ENCODE results near the gene TSSK2. TPM values are rescaled to one million over a fixed set of nuclear protein-coding genes. Genes with fewer than 3 reads are reported as not detected.

Gene TSSK2
- total RNA-seq, 2 experiments from 2014 or later: not detected

DNA sequence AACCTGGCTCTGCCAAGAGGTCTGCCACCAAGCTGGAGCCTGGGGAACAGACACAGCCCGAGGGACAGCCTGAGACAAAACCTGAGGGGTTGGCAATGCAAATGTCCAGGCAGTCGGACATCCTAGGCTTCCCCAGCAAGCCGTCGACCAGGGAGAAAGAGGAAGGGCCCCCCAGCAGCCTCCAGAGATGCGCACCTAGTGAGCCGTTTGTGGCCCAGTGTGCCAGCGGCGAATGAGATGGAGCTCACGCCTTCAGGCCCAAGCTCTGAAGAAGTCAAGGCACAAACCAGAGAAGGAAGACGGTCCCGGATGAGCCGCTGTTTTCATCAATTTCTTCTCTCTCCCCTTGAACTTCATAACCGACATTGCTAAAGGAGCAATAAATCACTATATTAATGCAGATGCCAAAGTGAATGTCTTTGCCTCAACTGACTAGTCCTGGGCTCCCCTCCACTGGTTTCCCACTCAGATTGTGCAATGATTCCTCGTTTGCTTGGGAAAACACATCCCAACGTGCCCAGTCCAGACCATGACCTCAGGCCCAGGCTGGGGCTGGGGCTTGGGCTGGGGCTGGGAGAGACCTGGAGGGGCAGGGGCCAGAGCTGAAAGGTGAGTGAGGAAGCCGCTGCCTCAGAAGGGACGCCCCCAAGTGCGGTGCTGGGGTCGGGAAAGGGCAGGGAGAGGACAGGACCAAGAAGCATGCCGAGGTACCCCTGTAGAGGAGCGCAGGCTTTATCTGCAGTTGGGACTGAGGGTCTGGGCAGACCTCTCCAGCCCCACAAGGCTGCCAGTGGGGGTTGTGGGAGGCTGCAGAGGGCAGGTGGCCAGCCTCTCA is 5.4 kb upstream of the TSSK2 start:
- intact Hi-C loops (cut with DNase I, micrococcal nuclease): loop anchor here in 1 of 2 experiments (10.0 kb wide), 1 partner anchor 51 kb away; no protein-coding TSS in a partner anchor
- H3K27ac Mint-ChIP-seq: no peak overlapping the region
- ATAC-seq: no peak
- no peaks in the 10 kb centered on the region for H3K27me3 Mint-ChIP-seq
- DNase-seq: no peak
- no peak overlapping the region for H3K4me3 Mint-ChIP-seq
- no peaks in the 10 kb centered on the region for H3K9me3 Mint-ChIP-seq (ENCODE audit: low read depth)
- CTCF ChIA-PET: interaction anchor here (0.8 kb wide), 1 partner anchor 54 kb away, joined by 5 read pairs; no protein-coding TSS in a partner anchor
- POLR2A ChIA-PET: no interaction called here
- peaks cover 10% of the 10 kb centered on the region for H3K4me1 Mint-ChIP-seq
- no peaks in the 10 kb centered on the region for H3K36me3 Mint-ChIP-seq (ENCODE audit: low read depth)

DNA sequence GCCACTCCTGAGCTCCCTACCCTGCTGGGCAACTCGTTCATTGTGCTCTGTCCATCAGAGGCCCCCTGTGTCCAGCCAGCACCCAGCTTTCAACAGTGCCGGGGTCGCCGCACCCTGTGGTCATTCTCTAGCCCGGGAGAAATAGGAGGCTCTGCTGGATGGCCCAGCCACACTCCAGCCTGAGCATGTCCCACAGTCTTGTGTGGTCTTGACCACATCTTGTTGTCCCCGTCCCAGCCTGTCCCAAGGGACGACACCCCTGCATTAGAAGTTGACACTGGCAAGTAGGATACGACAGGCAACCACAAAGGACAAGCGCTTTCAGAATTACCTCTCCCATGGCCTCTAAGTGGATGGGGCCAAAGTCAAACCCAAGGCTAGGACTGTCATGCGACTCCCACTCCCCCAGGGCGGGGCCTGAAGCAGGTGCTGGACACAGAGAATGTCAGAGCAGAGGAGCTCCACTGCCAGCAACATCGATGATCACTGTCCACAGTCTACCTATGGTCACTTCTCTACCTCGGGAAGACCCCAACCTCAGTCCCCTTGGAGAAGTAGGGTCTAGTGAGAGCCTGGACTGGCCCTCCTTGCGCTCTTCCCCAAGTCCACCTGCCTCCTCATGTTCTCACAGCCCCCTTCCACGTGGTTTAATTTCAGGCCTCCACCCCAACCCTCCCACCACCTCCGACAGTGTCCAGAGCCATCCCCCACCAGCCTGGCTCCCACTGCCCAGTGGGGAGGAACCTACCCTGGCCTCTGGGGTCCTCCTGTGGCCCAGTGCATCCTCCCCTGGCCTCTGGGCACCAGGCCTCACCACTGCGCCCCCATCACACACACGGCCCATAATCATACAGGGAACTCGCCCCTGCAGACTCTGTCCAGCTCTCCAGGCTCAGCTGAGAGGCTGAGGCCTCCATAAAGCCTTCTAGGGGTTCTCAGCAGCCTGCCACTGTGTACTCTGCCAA is 4.5 kb upstream of the TSSK2 start:
- ChIA-PET CTCF (no interaction called here), POLR2A (no interaction called here)

GRCh38 chr22:19127329-19128008 is 3.6 kb upstream of the TSSK2 start:
- no peak for ATAC-seq
- CTCF ChIA-PET: interaction anchor here (0.6 kb wide), 1 partner anchor 9 kb away, joined by 3 read pairs; no protein-coding TSS in a partner anchor
- Mint-ChIP-seq H3K27ac (no peak overlapping the region), H3K9me3 (ENCODE audit: low read depth) (no peaks in the 10 kb centered on the region), H3K4me1 (peaks cover 7% of the 10 kb centered on the region), H3K36me3 (ENCODE audit: low read depth) (peaks cover 4% of the 10 kb centered on the region), H3K27me3 (no peaks in the 10 kb centered on the region), H3K4me3 (no peak overlapping the region)
- POLR2A ChIA-PET: no interaction called here
- intact Hi-C loops (cut with DNase I, micrococcal nuclease): loop anchor here in 1 of 2 experiments (10.0 kb wide), 1 partner anchor 53 kb away; no protein-coding TSS in a partner anchor
- DNase-seq: no peak

More for the DNA sequence above, 4.5 kb upstream of the TSSK2 start:
- Mint-ChIP-seq H3K36me3 (ENCODE audit: low read depth) (peaks cover 4% of the 10 kb centered on the region), H3K27me3 (no peaks in the 10 kb centered on the region), H3K27ac (no peak overlapping the region), H3K9me3 (ENCODE audit: low read depth) (no peaks in the 10 kb centered on the region), H3K4me3 (no peak overlapping the region), H3K4me1 (peaks cover 8% of the 10 kb centered on the region)
- ATAC-seq (no peak), DNase-seq (no peak)
- intact Hi-C loops (cut with DNase I, micrococcal nuclease): loop anchor here in 1 of 2 experiments (10.0 kb wide), 1 partner anchor 52 kb away; no protein-coding TSS in a partner anchor

DNA sequence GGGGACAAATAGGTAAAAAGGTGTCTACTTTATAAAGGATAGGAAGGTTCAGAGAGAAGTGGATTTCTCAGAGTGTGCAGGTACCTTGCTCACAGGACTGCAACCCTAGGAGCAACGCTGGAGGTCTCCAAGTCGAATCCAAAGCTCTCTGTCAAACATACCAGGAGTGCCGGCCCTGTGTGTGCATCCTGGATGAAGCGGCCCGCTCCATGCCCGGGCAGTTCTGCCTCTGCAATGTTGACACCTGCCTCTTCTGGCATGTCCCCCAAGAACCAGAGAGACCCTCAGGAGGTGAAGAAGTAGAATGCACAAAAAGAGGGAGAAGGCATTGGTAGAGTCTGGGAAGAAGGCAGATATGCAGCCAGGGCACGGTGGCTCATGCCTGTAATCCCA is 3.1 kb upstream of the TSSK2 start:
- Mint-ChIP-seq H3K4me3 (no peak overlapping the region), H3K27me3 (no peaks in the 10 kb centered on the region), H3K36me3 (ENCODE audit: low read depth) (peaks cover 4% of the 10 kb centered on the region), H3K4me1 (peaks cover 2% of the 10 kb centered on the region), H3K27ac (no peak overlapping the region), H3K9me3 (ENCODE audit: low read depth) (no peaks in the 10 kb centered on the region)
- intact Hi-C loops (cut with DNase I, micrococcal nuclease): loop anchor here in 1 of 2 experiments (10.0 kb wide), 1 partner anchor 53 kb away; no protein-coding TSS in a partner anchor
- ChIA-PET POLR2A (no interaction called here), CTCF (interaction anchor here (0.6 kb wide), 1 partner anchor 10 kb away, joined by 3 read pairs; no protein-coding TSS in a partner anchor)
- DNase-seq: no peak
- ATAC-seq: no peak

GRCh38 chr22:19128946-19129727 is 2.0 kb upstream of the TSSK2 start:
- Mint-ChIP-seq H3K36me3 (ENCODE audit: low read depth) (peaks cover 6% of the 10 kb centered on the region), H3K4me3 (no peak overlapping the region), H3K4me1 (no peaks in the 10 kb centered on the region), H3K9me3 (ENCODE audit: low read depth) (no peaks in the 10 kb centered on the region), H3K27ac (no peak overlapping the region), H3K27me3 (no peaks in the 10 kb centered on the region)
- DNase-seq (no peak), ATAC-seq (no peak)
- ChIA-PET POLR2A (no interaction called here), CTCF (no interaction called here)
- intact Hi-C loops (cut with DNase I, micrococcal nuclease): loop anchor here in 1 of 2 experiments (10.0 kb wide), 1 partner anchor 54 kb away; no protein-coding TSS in a partner anchor

DNA sequence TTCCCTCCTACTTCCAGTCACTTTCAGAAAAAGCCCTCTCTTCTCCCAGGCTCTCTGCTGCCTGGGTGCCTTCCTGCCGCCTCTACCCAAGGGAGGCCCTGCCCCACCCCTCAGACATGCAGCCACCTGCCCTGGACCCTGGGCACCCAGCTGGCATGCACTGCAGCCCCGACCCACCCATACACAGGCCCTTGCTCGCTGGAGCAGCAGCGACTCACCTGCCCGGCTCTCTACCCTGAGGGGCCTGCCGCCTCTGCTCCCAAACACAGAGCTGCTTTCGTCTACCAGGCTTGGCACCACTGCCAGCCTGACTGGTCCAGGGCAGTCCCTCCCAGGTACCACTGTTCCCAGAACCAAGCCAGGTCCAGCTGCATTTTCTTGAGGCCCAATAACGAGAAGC is 1.2 kb upstream of the TSSK2 start:
- Mint-ChIP-seq H3K4me3 (no peak overlapping the region), H3K27ac (no peak overlapping the region), H3K4me1 (no peaks in the 10 kb centered on the region), H3K27me3 (no peaks in the 10 kb centered on the region), H3K36me3 (ENCODE audit: low read depth) (peaks cover 9% of the 10 kb centered on the region), H3K9me3 (ENCODE audit: low read depth) (no peaks in the 10 kb centered on the region)
- ChIA-PET POLR2A (no interaction called here), CTCF (interaction anchor here (1.0 kb wide), 1 partner anchor 348 kb away, joined by 3 read pairs; no protein-coding TSS in a partner anchor)
- ATAC-seq (no peak), DNase-seq (no peak)
- intact Hi-C loops (cut with DNase I, micrococcal nuclease): loop anchor here in 1 of 2 experiments (10.0 kb wide), 1 partner anchor 55 kb away; no protein-coding TSS in a partner anchor

DNA sequence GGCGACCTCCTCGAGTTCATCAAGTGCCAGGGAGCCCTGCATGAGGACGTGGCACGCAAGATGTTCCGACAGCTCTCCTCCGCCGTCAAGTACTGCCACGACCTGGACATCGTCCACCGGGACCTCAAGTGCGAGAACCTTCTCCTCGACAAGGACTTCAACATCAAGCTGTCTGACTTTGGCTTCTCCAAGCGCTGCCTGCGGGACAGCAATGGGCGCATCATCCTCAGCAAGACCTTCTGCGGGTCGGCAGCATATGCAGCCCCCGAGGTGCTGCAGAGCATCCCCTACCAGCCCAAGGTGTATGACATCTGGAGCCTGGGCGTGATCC is 542 bp downstream of the TSSK2 start:
- peaks cover 20% of the 10 kb centered on the region for H3K36me3 Mint-ChIP-seq (ENCODE audit: low read depth)
- H3K4me1 Mint-ChIP-seq: no peaks in the 10 kb centered on the region
- no peak overlapping the region for H3K4me3 Mint-ChIP-seq
- no peaks in the 10 kb centered on the region for H3K27me3 Mint-ChIP-seq
- ChIA-PET CTCF (no interaction called here), POLR2A (no interaction called here)
- no peak overlapping the region for H3K27ac Mint-ChIP-seq
- H3K9me3 Mint-ChIP-seq (ENCODE audit: low read depth): no peaks in the 10 kb centered on the region
- intact Hi-C loops (cut with DNase I, micrococcal nuclease): no loop called here
- DNase-seq (no peak), ATAC-seq (no peak)

GRCh38 chr22:19132153-19132552 is 1.0 kb downstream of the TSSK2 start:
- POLR2A ChIA-PET: no interaction called here

GRCh38 chr22:19132693-19133400 is 1.7 kb downstream of the TSSK2 start:
- peaks cover 26% of the 10 kb centered on the region for H3K36me3 Mint-ChIP-seq (ENCODE audit: low read depth)
- CTCF ChIA-PET: interaction anchor here (1.0 kb wide), 2 partner anchors 10 to 12 kb away, joined by 3 read pairs; partner anchors contain the start of gene ESS2
- no peak overlapping the region for H3K4me3 Mint-ChIP-seq
- ATAC-seq (no peak), DNase-seq (no peak)
- no peaks in the 10 kb centered on the region for H3K4me1 Mint-ChIP-seq
- no peaks in the 10 kb centered on the region for H3K9me3 Mint-ChIP-seq (ENCODE audit: low read depth)
- intact Hi-C loops (cut with DNase I, micrococcal nuclease): no loop called here
- no peak overlapping the region for H3K27ac Mint-ChIP-seq
- POLR2A ChIA-PET: interaction anchor here (1.1 kb wide), 1 partner anchor 11 kb away, joined by 4 read pairs; the partner anchor contains the start of gene ESS2
- H3K27me3 Mint-ChIP-seq: no peaks in the 10 kb centered on the region

More at GRCh38 chr22:19132153-19132552, 1.0 kb downstream of the TSSK2 start:
- H3K4me1 Mint-ChIP-seq: no peaks in the 10 kb centered on the region
- no peak overlapping the region for H3K27ac Mint-ChIP-seq
- ATAC-seq (no peak), DNase-seq (no peak)
- intact Hi-C loops (cut with DNase I, micrococcal nuclease): no loop called here
- CTCF ChIA-PET: no interaction called here
- H3K27me3 Mint-ChIP-seq: no peaks in the 10 kb centered on the region
- no peaks in the 10 kb centered on the region for H3K9me3 Mint-ChIP-seq (ENCODE audit: low read depth)
- peaks cover 22% of the 10 kb centered on the region for H3K36me3 Mint-ChIP-seq (ENCODE audit: low read depth)
- no peak overlapping the region for H3K4me3 Mint-ChIP-seq

- no peaks in the 10 kb centered on the region for H3K4me1 Mint-ChIP-seq
- CTCF ChIA-PET: interaction anchor here (1.0 kb wide), 2 partner anchors 10 to 11 kb away, joined by 3 read pairs; partner anchors contain the start of gene ESS2
- H3K36me3 Mint-ChIP-seq (ENCODE audit: low read depth): peaks cover 27% of the 10 kb centered on the region
These were observed 2.5 kb downstream of the TSSK2 start for GRCh38 chr22:19133561-19133960.

More at GRCh38 chr22:19133561-19133960, 2.5 kb downstream of the TSSK2 start:
- ATAC-seq (no peak), DNase-seq (no peak)
- H3K9me3 Mint-ChIP-seq (ENCODE audit: low read depth): no peaks in the 10 kb centered on the region
- H3K27ac Mint-ChIP-seq: no peak overlapping the region
- intact Hi-C loops (cut with DNase I, micrococcal nuclease): no loop called here
- POLR2A ChIA-PET: interaction anchor here (1.1 kb wide), 1 partner anchor 11 kb away, joined by 4 read pairs; the partner anchor contains the start of gene ESS2
- H3K4me3 Mint-ChIP-seq: no peak overlapping the region
- H3K27me3 Mint-ChIP-seq: no peaks in the 10 kb centered on the region
